Tibial nerve (tissue), 4 donors: Measurements from ENCODE around the gene NRL.

ENCODE experiments used
- EP300 ChIP-seq, 2 donors: sonication (generic); formaldehyde crosslinking; IDR thresholded peaks; one replicate each; pipeline ENCODE4 v1.6.1; 2017; ENCODE audit warnings: antibody characterized with exemption in 2 of 2, mild to moderate bottlenecking in 1 of 2
- POLR2A ChIP-seq, 2 donors: fragments of 450-650 bp; IDR thresholded peaks; one replicate each; pipeline ENCODE4 v1.6.1; 2017; ENCODE audit warnings: antibody characterized with exemption in 2 of 2, mild to moderate bottlenecking in 2 of 2, moderate library complexity in 2 of 2
- TF ChIP-seq, protein P1 (sequence below), 5 experiments: fragments of 200-600 bp in 3 of 5; fragments of 450-650 bp in 2 of 5; sonication (generic) in 3 of 5; IDR thresholded peaks; one replicate each; pipeline ENCODE4 v1.5.1; 2016 to 2019; ENCODE audit warnings: antibody characterized with exemption in 5 of 5, mild to moderate bottlenecking in 3 of 5, moderate library complexity in 2 of 5

DNA sequence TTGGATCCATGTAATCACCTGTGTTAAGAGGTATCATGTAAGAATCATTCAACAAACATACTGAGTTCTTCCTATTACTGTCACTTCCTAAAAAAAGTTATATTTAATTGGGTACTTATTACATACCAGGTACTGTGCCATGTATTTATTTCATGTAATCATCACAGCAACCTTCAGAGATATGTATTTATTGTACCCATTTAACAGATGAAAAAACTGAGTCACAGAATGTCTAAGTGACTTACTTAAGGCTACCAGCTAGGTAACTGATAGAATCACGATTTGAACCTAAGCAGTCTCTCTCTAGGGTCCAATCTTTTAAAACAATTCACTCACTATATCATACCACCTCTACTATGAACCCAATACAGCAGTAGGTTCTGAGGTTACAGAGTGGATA is 29.7 kb upstream of the NRL start:
- TF ChIP-seq, protein P1, sequence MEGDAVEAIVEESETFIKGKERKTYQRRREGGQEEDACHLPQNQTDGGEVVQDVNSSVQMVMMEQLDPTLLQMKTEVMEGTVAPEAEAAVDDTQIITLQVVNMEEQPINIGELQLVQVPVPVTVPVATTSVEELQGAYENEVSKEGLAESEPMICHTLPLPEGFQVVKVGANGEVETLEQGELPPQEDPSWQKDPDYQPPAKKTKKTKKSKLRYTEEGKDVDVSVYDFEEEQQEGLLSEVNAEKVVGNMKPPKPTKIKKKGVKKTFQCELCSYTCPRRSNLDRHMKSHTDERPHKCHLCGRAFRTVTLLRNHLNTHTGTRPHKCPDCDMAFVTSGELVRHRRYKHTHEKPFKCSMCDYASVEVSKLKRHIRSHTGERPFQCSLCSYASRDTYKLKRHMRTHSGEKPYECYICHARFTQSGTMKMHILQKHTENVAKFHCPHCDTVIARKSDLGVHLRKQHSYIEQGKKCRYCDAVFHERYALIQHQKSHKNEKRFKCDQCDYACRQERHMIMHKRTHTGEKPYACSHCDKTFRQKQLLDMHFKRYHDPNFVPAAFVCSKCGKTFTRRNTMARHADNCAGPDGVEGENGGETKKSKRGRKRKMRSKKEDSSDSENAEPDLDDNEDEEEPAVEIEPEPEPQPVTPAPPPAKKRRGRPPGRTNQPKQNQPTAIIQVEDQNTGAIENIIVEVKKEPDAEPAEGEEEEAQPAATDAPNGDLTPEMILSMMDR (IDR thresholded peaks at IDR 0.05): no peak
- TF ChIP-seq EP300 (IDR thresholded peaks at IDR 0.05): no peak
- no peak for TF ChIP-seq POLR2A (IDR thresholded peaks at IDR 0.05)
